Glomerular endothelial cell (primary cell): ENCODE results near the gene SLCO3A1. TPM values are rescaled to one million over a fixed set of nuclear protein-coding genes. Genes with fewer than 3 reads are reported as not detected.
"Not testable (repeated sequence)": the region's sequence is repeated elsewhere in the genome, so short reads cannot be mapped to it uniquely, and the experiment has no call there.

Source experiments
- DNase-seq: peaks from one replicate; pipeline ENCODE4 v3.0.0-alpha.2; 2011; ENCODE audit warnings: low read depth, low spot score; ENCODE audit errors: extremely low read depth
- total RNA-seq: library from RNA; depleted of rRNA; stranded (reverse); fragments of >200 nt; gene quantifications from 2 replicates; pipeline ENCODE4 v1.2.3, GENCODE V29; 2015

The SLCO3A1 gene
- total RNA-seq, 1 donor from 2014 or later = 7.0 TPM

- no peak for DNase-seq
Measured at GRCh38 chr15:92059036-92059970, 205.8 kb downstream of the SLCO3A1 start.

GRCh38 chr15:92059971-92060311 lies 206.4 kb downstream of the SLCO3A1 start:
- DNase-seq = not testable (repeated sequence)

GRCh38 chr15:92061511-92062195 lies 208.1 kb downstream of the SLCO3A1 start:
- DNase-seq = no peak

GRCh38 chr15:92062505-92062904 lies 209.0 kb downstream of the SLCO3A1 start:
- no peak for DNase-seq

GRCh38 chr15:92068121-92068520 lies 214.6 kb downstream of the SLCO3A1 start:
- no peak for DNase-seq

- DNase-seq = no peak
Measured at GRCh38 chr15:92069308-92070250, 216.1 kb downstream of the SLCO3A1 start.

GRCh38 chr15:92070251-92070650 lies 216.7 kb downstream of the SLCO3A1 start:
- not testable (repeated sequence) for DNase-seq

GRCh38 chr15:92071045-92071634 lies 217.6 kb downstream of the SLCO3A1 start:
- no peak for DNase-seq

GRCh38 chr15:92073044-92073785 lies 219.7 kb downstream of the SLCO3A1 start:
- no peak for DNase-seq

GRCh38 chr15:92074101-92074500 lies 220.6 kb downstream of the SLCO3A1 start:
- no peak for DNase-seq

GRCh38 chr15:92074646-92075045 lies 221.1 kb downstream of the SLCO3A1 start:
- DNase-seq = no peak

- DNase-seq = no peak
Measured at GRCh38 chr15:92075764-92076163, 222.3 kb downstream of the SLCO3A1 start.

- DNase-seq = no peak
Measured at GRCh38 chr15:92076541-92076940, 223.0 kb downstream of the SLCO3A1 start.

- DNase-seq = no peak
Measured at GRCh38 chr15:92077353-92078085, 224.0 kb downstream of the SLCO3A1 start.

GRCh38 chr15:92078270-92078669 lies 224.8 kb downstream of the SLCO3A1 start:
- no peak for DNase-seq

GRCh38 chr15:92079047-92079446 lies 225.5 kb downstream of the SLCO3A1 start:
- DNase-seq = no peak

- no peak for DNase-seq
Measured at GRCh38 chr15:92079647-92080255, 226.2 kb downstream of the SLCO3A1 start.

- DNase-seq = no peak
Measured at GRCh38 chr15:92082006-92082843, 228.7 kb downstream of the SLCO3A1 start.
